Activated CD4-positive, alpha-beta T cell treated with anti-CD3 and anti-CD28 coated beads, Interleukin-2, amount 50 U/mL, for 48 hours (primary cell): ENCODE results near the gene AEBP1.
A peak's percentile ranks its signal among the peaks of the same experiment; 100 is the strongest.

ENCODE experiments used
- DNase-seq, 2 experiments: peaks; one replicate each; pipeline ENCODE4 v3.0.0-alpha.2; 2020

The AEBP1 gene

GRCh38 chr7:44145479-44145968, 41.4 kb downstream of the AEBP1 start:
- DNase-seq, result peak; percentile 40 to 52

- DNase-seq, result peak; percentile 71 to 75
Observed at GRCh38 chr7:44145969-44146911, 42.1 kb downstream of the AEBP1 start.

GRCh38 chr7:44147026-44147991, 43.2 kb downstream of the AEBP1 start:
- DNase-seq, result no peak

GRCh38 chr7:44148166-44148565, 44.0 kb downstream of the AEBP1 start:
- no peak for DNase-seq

GRCh38 chr7:44148961-44149536, 44.9 kb downstream of the AEBP1 start:
- DNase-seq, result no peak

- no peak for DNase-seq
Observed at GRCh38 chr7:44149571-44150465, 45.7 kb downstream of the AEBP1 start.

- DNase-seq, result no peak
Observed at GRCh38 chr7:44150466-44150832, 46.3 kb downstream of the AEBP1 start.

GRCh38 chr7:44150966-44151941, 47.1 kb downstream of the AEBP1 start:
- no peak for DNase-seq

- DNase-seq, result no peak
Observed at GRCh38 chr7:44151956-44152355, 47.8 kb downstream of the AEBP1 start.

- no peak for DNase-seq
Observed at GRCh38 chr7:44152971-44153947, 49.1 kb downstream of the AEBP1 start.

- no peak for DNase-seq
Observed at GRCh38 chr7:44153948-44154335, 49.8 kb downstream of the AEBP1 start.

- no peak for DNase-seq
Observed at GRCh38 chr7:44154703-44155102, 50.6 kb downstream of the AEBP1 start.

- no peak for DNase-seq
Observed at GRCh38 chr7:44155191-44156185, 51.3 kb downstream of the AEBP1 start.

- DNase-seq, result no peak
Observed at GRCh38 chr7:44156453-44157010, 52.4 kb downstream of the AEBP1 start.

- DNase-seq, result no peak
Observed at GRCh38 chr7:44157116-44158080, 53.3 kb downstream of the AEBP1 start.

GRCh38 chr7:44158096-44158872, 54.1 kb downstream of the AEBP1 start:
- no peak for DNase-seq
